SH-SY5Y (cell line): ENCODE measurements around the gene PRH1.

Source experiments
- GATA2 ChIP-seq: IDR thresholded peaks from 2 replicates; pipeline ENCODE4 v1.6.1; 2011; ENCODE audit warnings: mild to moderate bottlenecking, low read depth, low read length
- GATA3 ChIP-seq: IDR thresholded peaks from 2 replicates; pipeline ENCODE4 v1.6.1; 2011; ENCODE audit warnings: low read depth, mild to moderate bottlenecking, low read length, moderate library complexity

DNA sequence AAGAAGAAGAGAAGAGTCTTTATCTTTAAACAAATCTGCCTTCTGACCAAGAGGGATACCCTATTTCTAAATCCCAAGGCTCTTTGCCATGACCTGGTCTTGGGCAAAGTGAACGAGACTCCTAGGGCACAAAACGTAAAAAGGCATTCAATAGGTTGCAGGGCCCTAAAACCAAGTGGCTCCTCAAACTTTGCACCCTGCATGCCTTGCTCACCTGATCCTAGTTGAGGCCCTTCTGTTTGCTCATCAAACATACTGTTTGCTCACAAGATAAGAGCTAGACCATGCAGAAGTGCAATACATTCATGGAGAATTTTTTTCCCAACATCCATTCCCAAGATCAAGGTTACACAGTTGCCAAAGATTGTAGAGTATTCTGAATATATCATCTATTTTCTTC is 7.9 kb upstream of the PRH1 start:
- no peak for TF ChIP-seq GATA2
- no peak for TF ChIP-seq GATA3
